HL-60 (cell line): ENCODE measurements around the gene RAB32.

Experiments used
- DNase-seq, 2 experiments: peaks; one replicate each; pipeline ENCODE4 v3.0.0-alpha.2; 2010 to 2020; ENCODE audit warnings: low read depth in 1 of 2, low spot score in 1 of 2
- H3K27ac ChIP-seq: fragments of 250-450 bp; sonication (Bioruptor Pico); replicated peaks from 2 replicates; pipeline ENCODE4 v1.5.1; 2020; ENCODE audit warnings: mild to moderate bottlenecking, moderate library complexity
- H3K27me3 ChIP-seq: fragments of 250-450 bp; sonication (Bioruptor Pico); 2 replicates; pipeline ENCODE4 v1.5.1; 2021; ENCODE audit warnings: mild to moderate bottlenecking, moderate library complexity; ENCODE audit not compliant: insufficient read depth, poor library complexity, severe bottlenecking
- H3K4me3 ChIP-seq: replicated peaks from 2 replicates; pipeline ENCODE4 v1.5.1; 2011; ENCODE audit warnings: mild to moderate bottlenecking, control low read depth, low read length; ENCODE audit not compliant: insufficient read depth
- GABPA ChIP-seq: IDR thresholded peaks from 2 replicates; pipeline ENCODE4 v1.6.1; 2012; ENCODE audit warnings: low read depth
- POLR2AphosphoS5 ChIP-seq: IDR thresholded peaks from 2 replicates; pipeline ENCODE4 v1.6.1; 2012; ENCODE audit warnings: low read depth
- SPI1 ChIP-seq: IDR thresholded peaks from 2 replicates; pipeline ENCODE4 v1.6.1; 2012; ENCODE audit warnings: low read depth, mild to moderate bottlenecking, borderline replicate concordance
- TF ChIP-seq, protein P1 (sequence below): IDR thresholded peaks from 2 replicates; pipeline ENCODE4 v1.6.1; 2012; ENCODE audit warnings: low read depth; ENCODE audit not compliant: insufficient replicate concordance
- TF ChIP-seq, protein P2 (sequence below): IDR thresholded peaks from one replicate; pipeline ENCODE4 v1.5.1; 2011; ENCODE audit warnings: low read length, control low read depth, inconsistent platforms; ENCODE audit not compliant: insufficient read depth

RAB32 gene

DNA sequence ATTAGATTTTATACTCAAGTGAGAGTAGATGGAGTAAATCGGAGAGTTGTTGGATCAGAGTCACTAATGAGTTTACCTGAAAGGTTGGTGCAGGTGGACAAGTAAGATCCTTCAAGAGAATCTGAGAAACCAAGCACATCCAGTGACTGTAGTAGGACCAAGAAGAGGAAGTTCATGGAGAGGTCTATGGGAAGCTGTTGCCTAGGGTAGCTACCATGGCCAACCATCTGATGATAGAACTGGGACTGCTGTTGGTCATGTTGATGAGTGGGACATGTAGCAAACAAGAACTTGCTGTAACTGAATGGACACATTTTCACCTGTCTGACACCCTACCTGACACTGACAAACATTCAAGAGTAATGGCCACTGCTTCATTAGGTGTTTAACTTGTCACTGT is 43.8 kb downstream of the RAB32 start:
- Histone ChIP-seq H3K27me3 (no peaks in the 10 kb centered on the region), H3K4me3 (no peak overlapping the region), H3K27ac (no peak overlapping the region)
- TF ChIP-seq, protein P1, sequence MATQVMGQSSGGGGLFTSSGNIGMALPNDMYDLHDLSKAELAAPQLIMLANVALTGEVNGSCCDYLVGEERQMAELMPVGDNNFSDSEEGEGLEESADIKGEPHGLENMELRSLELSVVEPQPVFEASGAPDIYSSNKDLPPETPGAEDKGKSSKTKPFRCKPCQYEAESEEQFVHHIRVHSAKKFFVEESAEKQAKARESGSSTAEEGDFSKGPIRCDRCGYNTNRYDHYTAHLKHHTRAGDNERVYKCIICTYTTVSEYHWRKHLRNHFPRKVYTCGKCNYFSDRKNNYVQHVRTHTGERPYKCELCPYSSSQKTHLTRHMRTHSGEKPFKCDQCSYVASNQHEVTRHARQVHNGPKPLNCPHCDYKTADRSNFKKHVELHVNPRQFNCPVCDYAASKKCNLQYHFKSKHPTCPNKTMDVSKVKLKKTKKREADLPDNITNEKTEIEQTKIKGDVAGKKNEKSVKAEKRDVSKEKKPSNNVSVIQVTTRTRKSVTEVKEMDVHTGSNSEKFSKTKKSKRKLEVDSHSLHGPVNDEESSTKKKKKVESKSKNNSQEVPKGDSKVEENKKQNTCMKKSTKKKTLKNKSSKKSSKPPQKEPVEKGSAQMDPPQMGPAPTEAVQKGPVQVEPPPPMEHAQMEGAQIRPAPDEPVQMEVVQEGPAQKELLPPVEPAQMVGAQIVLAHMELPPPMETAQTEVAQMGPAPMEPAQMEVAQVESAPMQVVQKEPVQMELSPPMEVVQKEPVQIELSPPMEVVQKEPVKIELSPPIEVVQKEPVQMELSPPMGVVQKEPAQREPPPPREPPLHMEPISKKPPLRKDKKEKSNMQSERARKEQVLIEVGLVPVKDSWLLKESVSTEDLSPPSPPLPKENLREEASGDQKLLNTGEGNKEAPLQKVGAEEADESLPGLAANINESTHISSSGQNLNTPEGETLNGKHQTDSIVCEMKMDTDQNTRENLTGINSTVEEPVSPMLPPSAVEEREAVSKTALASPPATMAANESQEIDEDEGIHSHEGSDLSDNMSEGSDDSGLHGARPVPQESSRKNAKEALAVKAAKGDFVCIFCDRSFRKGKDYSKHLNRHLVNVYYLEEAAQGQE, result no peak
- TF ChIP-seq POLR2AphosphoS5, result no peak
- peak in 1 of 2 experiments; percentile 9 for DNase-seq

DNA sequence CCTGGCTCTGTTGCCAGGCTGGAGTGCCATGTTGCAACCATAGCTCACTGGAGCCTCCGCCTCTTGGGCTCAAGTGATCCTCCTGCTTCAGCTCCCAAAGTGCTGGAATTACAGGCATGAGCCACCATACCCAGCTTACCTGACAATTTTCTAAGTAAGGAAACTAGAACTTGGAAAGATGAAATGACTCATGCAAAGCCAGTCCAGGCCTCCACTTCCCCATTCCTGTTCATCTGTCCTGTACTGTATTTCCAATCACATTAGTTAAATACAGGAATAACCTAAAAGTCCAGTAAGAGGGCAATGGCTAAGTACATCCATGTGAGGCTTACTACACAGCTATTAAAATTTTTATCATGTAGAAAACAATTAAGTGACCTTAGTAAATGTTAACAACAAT is 46.9 kb downstream of the RAB32 start:
- no peak overlapping the region for H3K4me3 ChIP-seq
- H3K27ac ChIP-seq, result no peak overlapping the region
- DNase-seq, result no peak
- TF ChIP-seq SPI1 (peak; percentile 79), GABPA (no peak)
- no peaks in the 10 kb centered on the region for H3K27me3 ChIP-seq

DNA sequence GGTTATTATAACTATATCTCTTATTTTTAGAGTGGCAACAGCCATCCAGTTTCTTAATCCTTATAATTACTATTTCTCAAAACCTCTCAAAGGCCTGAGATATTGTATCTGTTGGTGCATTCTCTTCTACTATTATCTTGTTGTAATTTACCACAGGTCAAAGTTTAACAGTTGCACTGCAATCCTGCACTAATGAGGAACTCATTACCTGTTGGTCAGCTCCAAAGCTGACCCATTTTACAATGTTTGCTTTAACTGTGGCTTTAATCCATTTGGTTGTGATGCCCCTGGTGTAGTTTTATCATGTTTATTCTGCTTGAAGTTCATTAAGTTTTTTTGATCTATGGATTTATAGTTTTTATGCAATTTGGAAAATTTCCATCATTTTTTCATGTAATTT is 48.8 kb downstream of the RAB32 start:
- no peak for TF ChIP-seq GABPA
- TF ChIP-seq, protein P2, sequence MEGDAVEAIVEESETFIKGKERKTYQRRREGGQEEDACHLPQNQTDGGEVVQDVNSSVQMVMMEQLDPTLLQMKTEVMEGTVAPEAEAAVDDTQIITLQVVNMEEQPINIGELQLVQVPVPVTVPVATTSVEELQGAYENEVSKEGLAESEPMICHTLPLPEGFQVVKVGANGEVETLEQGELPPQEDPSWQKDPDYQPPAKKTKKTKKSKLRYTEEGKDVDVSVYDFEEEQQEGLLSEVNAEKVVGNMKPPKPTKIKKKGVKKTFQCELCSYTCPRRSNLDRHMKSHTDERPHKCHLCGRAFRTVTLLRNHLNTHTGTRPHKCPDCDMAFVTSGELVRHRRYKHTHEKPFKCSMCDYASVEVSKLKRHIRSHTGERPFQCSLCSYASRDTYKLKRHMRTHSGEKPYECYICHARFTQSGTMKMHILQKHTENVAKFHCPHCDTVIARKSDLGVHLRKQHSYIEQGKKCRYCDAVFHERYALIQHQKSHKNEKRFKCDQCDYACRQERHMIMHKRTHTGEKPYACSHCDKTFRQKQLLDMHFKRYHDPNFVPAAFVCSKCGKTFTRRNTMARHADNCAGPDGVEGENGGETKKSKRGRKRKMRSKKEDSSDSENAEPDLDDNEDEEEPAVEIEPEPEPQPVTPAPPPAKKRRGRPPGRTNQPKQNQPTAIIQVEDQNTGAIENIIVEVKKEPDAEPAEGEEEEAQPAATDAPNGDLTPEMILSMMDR, result no peak
- no peak for TF ChIP-seq SPI1
- no peak for TF ChIP-seq POLR2AphosphoS5
- TF ChIP-seq, protein P1, result no peak
- DNase-seq, result no peak
- H3K4me3 ChIP-seq, result no peak overlapping the region

DNA sequence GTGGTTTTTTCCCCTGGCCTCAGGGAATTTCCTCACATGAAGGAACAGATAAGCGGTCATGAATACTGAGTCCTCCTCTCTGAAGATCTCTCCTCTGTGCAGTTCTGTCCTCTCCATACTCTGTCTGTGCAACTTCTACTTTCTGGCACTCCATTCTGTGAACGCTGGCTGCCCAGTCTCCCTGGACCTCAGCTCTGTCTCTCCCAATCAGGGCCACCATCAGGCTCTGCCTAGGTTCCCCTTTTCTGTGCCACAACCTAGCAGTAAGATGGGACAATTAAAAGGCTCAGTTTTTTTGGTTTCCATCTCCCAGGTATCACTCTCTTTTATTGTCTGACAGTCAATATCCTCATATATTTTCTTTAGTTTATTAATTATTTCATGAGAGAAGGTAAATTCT is 50.4 kb downstream of the RAB32 start:
- peak overlapping the region; percentile 27; the same call in 1 of the 2 replicates for H3K27ac ChIP-seq
- TF ChIP-seq GABPA, result no peak
- TF ChIP-seq SPI1, result peak; percentile 40; the same call in 1 of the 2 replicates
- no peak overlapping the region for H3K4me3 ChIP-seq
- no peaks in the 10 kb centered on the region for H3K27me3 ChIP-seq
- peak in 1 of 2 experiments; percentile 84 for DNase-seq

More for the DNA sequence above, 48.8 kb downstream of the RAB32 start:
- no peak overlapping the region for H3K27ac ChIP-seq
- no peaks in the 10 kb centered on the region for H3K27me3 ChIP-seq

DNA sequence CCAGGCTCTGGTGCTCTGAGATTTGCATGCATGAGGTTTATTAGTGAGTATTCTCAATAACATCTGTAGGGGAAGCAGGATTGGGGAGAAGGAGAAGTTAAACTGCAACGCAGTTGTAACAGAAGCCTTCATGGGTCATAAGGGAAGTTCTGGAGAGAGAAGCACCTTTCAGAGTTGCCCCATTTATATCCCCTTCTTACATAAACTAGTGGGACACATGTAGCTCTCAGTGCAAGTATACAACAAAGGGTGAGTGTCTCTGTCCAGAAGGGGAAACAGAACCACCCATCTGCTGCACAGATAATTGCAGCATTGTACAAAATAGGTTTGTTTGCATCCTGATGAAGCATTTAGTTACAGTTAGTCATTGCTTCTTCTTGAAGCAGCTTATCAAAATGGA is 50.9 kb downstream of the RAB32 start:
- TF ChIP-seq, protein P2, result no peak
- TF ChIP-seq POLR2AphosphoS5 (no peak), SPI1 (no peak), GABPA (no peak)
- TF ChIP-seq, protein P1, result no peak
- H3K27ac ChIP-seq, result peak overlapping the region; percentile 38; the same call in 1 of the 2 replicates
- DNase-seq, result peak; percentile 77 to 91
- no peak overlapping the region for H3K4me3 ChIP-seq
- H3K27me3 ChIP-seq, result no peaks in the 10 kb centered on the region
